GM21423 (cell line): Measurements from ENCODE around the gene CTSE.

ENCODE experiments used
- ATAC-seq: cut with Tn5 transposase; IDR thresholded peaks from one replicate; pipeline ENCODE4 v1.9.1; 2021; ENCODE audit warnings: mild to moderate bottlenecking, moderate library complexity; ENCODE audit not compliant: unreplicated experiment

The CTSE gene

GRCh38 chr1:206050655-206051235 is 27.1 kb upstream of the CTSE start:
- peak; percentile 87 for ATAC-seq

GRCh38 chr1:206049919-206050600 is 26.4 kb upstream of the CTSE start:
- no peak for ATAC-seq

- ATAC-seq, result peak; percentile 40
Observed at GRCh38 chr1:206049293-206049692, 25.6 kb upstream of the CTSE start.

- ATAC-seq, result no peak
Observed at GRCh38 chr1:206048582-206048981, 24.9 kb upstream of the CTSE start.

- no peak for ATAC-seq
Observed at GRCh38 chr1:206047271-206047670, 23.6 kb upstream of the CTSE start.

GRCh38 chr1:206041640-206042039 is 17.9 kb upstream of the CTSE start:
- ATAC-seq, result no peak

GRCh38 chr1:206040328-206040727 is 16.6 kb upstream of the CTSE start:
- no peak for ATAC-seq

- no peak for ATAC-seq
Observed at GRCh38 chr1:206039046-206039973, 15.6 kb upstream of the CTSE start.

GRCh38 chr1:206037581-206037980 is 13.9 kb upstream of the CTSE start:
- no peak for ATAC-seq

GRCh38 chr1:206036663-206037455 is 13.2 kb upstream of the CTSE start:
- no peak for ATAC-seq

- no peak for ATAC-seq
Observed at GRCh38 chr1:206035027-206035426, 11.3 kb upstream of the CTSE start.

- ATAC-seq, result no peak
Observed at GRCh38 chr1:206032380-206033140, 8.9 kb upstream of the CTSE start.

- peak; percentile 77 for ATAC-seq
Observed at GRCh38 chr1:206030714-206031113, 7.0 kb upstream of the CTSE start.

GRCh38 chr1:206030191-206030590 is 6.5 kb upstream of the CTSE start:
- no peak for ATAC-seq

- ATAC-seq, result no peak
Observed at GRCh38 chr1:206029484-206029883, 5.8 kb upstream of the CTSE start.

GRCh38 chr1:206025283-206025820 is 1.7 kb upstream of the CTSE start:
- ATAC-seq, result no peak

- no peak for ATAC-seq
Observed at GRCh38 chr1:206022766-206023165, 929 bp downstream of the CTSE start.

- no peak for ATAC-seq
Observed at GRCh38 chr1:206021626-206022365, 1.9 kb downstream of the CTSE start.

GRCh38 chr1:206021008-206021625 is 2.6 kb downstream of the CTSE start:
- no peak for ATAC-seq
